NCI-H2081 (cell line): ENCODE results near the gene HIPK1.
A peak's percentile ranks its signal among the peaks of the same experiment; 100 is the strongest.

Experiments used
- DNase-seq, 2 experiments: peaks; one replicate each; lab custom pipeline; 2025; lab: John Stamatoyannopoulos, UW

HIPK1 gene

GRCh38 chr1:113913887-113914664, 15.0 kb upstream of the HIPK1 start:
- DNase-seq, result no peak

- no peak for DNase-seq
These were observed 12.2 kb upstream of the HIPK1 start for GRCh38 chr1:113916974-113917373.

- DNase-seq, result no peak
These were observed 11.6 kb upstream of the HIPK1 start for GRCh38 chr1:113917400-113918082.

DNA sequence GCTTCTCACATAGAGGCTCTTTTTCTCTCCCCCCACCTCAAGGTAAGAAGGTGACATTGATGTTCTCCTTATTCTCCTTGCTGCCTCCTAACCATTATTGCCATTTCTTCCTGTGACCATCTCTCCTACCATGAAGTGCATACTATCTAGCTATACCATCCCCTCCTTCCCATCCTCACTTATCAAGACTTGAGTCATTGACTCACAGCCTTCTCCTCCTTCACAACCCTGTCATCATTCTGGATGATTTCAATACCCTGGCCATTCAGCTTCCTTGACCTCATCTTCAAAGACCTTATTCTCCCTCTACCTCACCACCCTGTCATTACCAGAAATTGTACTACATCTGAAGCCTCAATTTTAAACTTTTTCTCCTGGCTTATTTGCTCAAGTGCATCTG, 10.9 kb upstream of the HIPK1 start:
- DNase-seq, result no peak

GRCh38 chr1:113922957-113923356, 6.2 kb upstream of the HIPK1 start:
- DNase-seq, result no peak

DNA sequence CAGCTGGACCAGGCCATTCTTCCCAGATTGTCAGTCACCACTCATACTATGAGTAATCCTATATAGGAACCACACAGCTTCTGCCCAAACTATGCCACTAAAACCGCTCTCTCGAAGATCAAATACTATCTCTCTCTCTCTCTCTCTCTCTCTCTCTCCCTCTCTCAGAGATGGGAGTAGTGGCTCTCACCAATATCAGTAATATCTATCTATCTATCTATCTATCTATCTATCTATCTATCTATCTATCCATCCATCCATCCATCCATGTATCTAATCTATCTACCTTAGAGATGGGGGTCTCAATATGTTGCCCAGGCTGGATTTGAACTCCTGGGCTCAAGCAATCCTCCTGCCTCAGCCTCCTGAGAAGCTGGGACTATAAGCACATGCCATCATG, 4.7 kb upstream of the HIPK1 start:
- DNase-seq, result no peak

DNA sequence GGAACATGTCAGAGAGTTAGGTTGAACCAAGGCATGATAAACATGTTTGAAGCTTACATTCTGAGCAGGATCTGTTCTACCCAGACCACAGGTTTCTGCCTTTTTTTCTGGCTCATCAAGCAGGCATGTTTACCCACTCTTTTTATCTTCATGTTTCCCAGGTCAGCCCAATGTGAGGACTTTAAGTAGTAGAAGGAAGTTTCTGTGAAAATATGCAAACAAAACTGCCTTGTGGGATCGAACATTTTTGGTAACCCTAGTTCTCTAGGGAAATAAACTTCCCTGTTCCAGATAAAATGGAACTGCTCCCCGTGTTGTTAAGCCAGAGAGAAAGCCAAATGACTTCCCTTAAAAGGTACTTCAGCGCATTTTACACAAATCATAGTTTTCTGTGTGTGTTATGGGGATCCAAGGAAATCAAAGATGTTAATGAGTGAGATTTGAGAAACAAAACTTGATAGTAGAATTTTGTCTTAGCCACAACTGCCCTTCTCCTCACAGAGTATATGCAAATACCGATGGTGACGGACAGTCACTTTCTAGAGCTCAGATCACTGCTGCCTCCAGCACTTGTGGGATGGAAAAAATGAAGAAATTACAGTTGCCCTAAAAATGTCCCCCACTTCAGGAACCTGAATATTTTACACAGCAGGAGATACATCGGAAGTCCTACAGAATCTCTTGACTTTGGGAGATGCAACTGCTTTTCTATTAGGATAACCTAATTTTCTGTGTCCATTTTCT, 765 bp upstream of the HIPK1 start:
- no peak for DNase-seq

DNA sequence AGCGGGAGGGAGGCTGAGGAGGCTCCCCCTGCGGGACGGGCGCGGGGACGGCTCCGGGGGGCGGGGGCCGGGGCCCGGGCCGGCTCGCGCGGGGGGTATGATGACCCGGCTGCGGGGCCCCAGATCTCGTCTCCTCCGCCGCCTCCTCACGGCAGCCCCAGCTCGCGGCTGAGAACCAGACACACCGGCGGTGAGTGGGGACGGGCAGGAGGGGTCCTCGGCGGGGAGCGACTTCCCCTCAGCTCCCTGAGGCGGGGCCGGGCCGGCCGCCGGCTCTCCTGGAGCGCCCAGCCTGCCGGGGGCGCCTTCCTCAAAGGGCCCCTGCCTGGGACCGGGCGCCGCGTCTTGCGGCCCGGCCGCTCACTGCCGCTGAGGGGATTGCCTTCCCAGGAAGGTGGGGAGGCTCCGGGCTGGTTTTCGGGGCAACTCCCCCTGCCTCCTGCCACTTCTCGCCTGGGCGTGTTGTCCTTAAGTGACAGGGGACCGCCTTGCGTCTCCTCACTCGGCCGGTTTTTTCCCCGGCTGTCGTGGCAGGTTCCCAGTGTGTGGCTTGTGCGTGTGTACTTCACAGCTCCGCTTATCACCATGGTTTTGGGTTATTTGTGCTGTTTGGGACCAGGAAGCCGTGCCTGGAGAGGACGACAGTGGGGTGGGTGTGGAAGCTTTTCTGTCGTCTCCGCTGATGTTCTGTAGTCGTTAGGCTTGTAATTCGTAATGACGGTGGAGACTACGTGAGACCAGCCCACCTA, 800 bp downstream of the HIPK1 start:
- DNase-seq, result peak in 1 of 2 experiments; percentile 31

GRCh38 chr1:113930499-113931161, 1.5 kb downstream of the HIPK1 start:
- DNase-seq, result no peak

DNA sequence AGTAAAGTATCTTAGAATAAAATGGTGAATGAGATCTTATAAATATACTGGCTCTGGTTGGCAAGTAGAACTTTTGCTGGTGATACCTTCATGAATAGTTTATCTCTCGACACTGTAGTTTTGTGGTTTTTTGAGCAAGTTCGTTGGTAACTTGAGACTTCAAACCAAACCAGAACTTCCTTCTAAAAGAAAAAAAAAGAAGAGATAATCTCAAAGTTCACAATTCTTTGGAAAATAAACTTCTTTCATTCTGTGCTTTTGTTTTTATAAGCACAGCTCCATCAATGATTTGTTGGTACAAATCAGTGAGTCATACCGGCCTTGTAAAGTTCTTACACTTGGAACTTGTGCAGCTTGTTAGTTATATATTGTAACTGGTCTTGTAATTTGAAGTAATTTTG, 2.3 kb downstream of the HIPK1 start:
- DNase-seq, result no peak

DNA sequence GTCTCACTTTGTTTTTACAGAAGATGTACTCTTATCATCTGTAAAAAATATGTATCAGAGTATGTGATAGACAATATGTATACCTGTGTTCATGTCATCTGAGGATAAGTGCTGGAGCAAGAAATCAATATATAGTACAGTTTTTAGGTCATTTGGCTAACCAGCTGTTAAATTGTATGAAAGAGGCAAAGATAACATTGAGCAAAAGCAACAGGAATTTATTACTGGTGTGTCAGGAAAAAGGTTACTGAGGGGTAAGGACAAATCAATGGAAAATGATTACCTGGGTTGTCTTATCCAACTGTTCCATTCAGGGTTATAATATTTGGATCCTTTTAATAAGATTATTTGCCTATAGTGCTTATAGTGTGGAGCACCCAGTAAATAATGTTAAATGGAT, 4.9 kb downstream of the HIPK1 start:
- no peak for DNase-seq

DNA sequence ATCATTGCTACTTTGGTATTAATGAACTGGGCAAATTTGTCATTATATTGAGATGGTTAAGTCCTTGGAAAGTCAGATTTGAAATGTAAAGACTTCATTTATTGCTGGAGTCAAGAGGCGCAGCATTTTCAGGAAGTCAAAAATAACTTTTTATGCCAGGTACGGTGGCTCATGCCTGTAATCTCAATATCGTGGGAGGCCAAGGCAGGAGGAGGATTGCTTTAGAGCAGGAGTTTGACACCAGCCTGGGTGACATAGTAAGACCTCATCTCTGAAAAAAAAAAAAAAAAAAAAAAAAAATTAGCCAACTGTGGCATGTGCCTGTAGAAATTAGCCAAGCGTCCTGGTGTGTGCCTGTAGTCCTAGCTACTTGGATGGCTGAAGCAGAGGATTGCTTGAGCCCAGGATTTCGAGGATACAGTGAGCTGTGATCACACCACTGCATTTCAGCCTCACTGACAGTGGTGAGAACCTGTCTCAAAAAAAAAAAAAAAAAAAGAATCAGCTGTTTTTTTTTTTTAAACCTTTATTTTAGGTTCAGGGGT, 5.5 kb downstream of the HIPK1 start:
- DNase-seq, result no peak

GRCh38 chr1:113935176-113935575, 6.1 kb downstream of the HIPK1 start:
- no peak for DNase-seq

GRCh38 chr1:113935970-113936369, 6.8 kb downstream of the HIPK1 start:
- no peak for DNase-seq

DNA sequence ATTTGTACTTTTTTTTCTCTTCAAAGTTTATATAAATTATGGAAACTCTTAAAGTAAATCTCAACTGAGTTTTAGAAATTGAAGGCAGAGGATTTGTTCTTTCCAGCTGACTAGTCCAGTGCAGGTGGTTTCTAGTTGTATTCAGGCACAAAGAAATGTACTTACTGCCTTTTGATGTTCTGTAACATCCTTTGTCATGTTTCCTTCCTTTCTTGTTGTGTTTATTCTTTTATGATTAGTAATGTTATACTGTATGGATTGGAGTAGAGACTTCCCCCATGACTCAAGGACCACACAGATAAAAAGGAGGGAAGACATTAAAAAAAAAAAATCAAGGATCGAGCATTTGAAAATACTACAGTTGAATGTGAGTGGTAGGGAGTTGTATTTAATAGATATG, 8.0 kb downstream of the HIPK1 start:
- DNase-seq, result no peak

GRCh38 chr1:113938192-113938591, 9.1 kb downstream of the HIPK1 start:
- no peak for DNase-seq

DNA sequence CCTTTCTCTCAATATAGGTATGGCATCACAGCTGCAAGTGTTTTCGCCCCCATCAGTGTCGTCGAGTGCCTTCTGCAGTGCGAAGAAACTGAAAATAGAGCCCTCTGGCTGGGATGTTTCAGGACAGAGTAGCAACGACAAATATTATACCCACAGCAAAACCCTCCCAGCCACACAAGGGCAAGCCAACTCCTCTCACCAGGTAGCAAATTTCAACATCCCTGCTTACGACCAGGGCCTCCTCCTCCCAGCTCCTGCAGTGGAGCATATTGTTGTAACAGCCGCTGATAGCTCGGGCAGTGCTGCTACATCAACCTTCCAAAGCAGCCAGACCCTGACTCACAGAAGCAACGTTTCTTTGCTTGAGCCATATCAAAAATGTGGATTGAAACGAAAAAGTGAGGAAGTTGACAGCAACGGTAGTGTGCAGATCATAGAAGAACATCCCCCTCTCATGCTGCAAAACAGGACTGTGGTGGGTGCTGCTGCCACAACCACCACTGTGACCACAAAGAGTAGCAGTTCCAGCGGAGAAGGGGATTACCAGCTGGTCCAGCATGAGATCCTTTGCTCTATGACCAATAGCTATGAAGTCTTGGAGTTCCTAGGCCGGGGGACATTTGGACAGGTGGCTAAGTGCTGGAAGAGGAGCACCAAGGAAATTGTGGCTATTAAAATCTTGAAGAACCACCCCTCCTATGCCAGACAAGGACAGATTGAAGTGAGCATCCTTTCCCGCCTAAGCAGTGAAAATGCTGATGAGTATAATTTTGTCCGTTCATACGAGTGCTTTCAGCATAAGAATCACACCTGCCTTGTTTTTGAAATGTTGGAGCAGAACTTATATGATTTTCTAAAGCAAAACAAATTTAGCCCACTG, 11.5 kb downstream of the HIPK1 start:
- no peak for DNase-seq

- DNase-seq, result no peak
These were observed 12.1 kb downstream of the HIPK1 start for GRCh38 chr1:113941245-113941559.

DNA sequence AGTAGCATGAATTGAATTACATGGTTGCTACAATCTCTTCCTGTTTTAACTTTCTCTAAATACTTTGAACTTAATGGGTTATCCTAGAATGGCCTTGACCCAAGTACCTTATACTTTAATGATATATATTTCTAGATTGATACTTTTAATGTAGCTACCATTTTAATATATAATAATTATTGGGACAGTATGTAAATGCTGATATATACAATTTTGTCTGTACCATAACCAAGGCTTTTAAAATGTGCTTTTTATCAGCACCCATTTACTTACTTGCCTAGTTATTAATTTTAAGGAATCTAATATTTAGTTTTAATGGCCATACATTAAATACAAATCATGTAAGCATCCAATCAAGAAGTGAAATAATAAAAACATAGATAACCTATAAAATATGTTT, 13.4 kb downstream of the HIPK1 start:
- DNase-seq, result no peak

DNA sequence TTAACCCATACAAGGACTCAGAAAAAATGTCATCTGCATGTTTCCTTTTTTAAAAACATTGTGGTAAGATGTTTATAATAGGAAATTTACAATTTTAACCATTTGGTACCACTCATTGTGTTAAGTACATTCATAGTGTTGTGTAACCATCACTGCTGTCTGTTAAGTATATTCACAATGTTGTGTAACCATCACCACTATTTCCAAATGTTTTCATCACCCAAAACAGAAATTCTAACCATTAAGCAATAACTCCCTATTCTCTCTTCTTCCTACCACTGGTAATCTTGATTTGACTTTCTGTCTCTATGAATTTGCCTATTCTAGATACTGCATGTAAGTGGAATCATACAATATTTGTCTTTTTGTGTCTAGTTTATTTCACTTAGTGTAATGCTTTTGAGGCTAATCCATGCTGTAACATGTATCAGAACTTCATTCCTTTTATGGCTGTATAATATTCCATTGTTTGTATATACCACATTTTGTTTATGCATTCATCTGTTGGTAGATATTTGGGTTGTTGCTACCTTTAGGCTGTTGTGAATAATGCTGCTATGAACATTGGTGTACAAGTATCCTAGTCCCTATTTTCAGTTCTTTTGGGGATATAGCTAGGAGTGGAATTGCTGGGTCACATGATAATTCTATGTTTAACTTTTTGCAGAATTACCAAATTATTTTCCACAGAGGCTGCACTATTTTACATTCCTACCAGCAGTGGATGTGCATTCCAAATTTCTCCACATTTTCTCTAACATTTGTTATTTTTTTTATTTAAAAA, 14.1 kb downstream of the HIPK1 start:
- no peak for DNase-seq
